ENCODE measurements around the gene NUDT12.

The NUDT12 gene

GRCh38 chr5:103571730-103572129 lies 9.1 kb upstream of the NUDT12 start:
- no peak overlapping the region for H3K4me3 ChIP-seq (ENCODE audit: low read length)
- no peak for TF ChIP-seq CTCF (conservative IDR thresholded peaks at IDR 0.05; ENCODE audit: low read depth, low read length)
- no peak for DNase-seq (ENCODE audit: low read depth)

- no peak overlapping the region for H3K4me3 ChIP-seq (ENCODE audit: low read length)
- DNase-seq (ENCODE audit: low read depth) = peak; percentile 52
- TF ChIP-seq CTCF (conservative IDR thresholded peaks at IDR 0.05; ENCODE audit: low read depth, low read length) = no peak
Measured at GRCh38 chr5:103569313-103570060, 6.9 kb upstream of the NUDT12 start.

- TF ChIP-seq CTCF (conservative IDR thresholded peaks at IDR 0.05; ENCODE audit: low read depth, low read length) = no peak
- no peak overlapping the region for H3K4me3 ChIP-seq (ENCODE audit: low read length)
Measured at GRCh38 chr5:103565719-103566118, 3.1 kb upstream of the NUDT12 start.

GRCh38 chr5:103561685-103562452 lies 720 bp downstream of the NUDT12 start:
- no peak for DNase-seq (ENCODE audit: low read depth)
- peak overlapping the region; percentile 93 for H3K4me3 ChIP-seq (ENCODE audit: low read length)
- TF ChIP-seq CTCF (conservative IDR thresholded peaks at IDR 0.05; ENCODE audit: low read depth, low read length) = no peak

More at GRCh38 chr5:103565719-103566118, 3.1 kb upstream of the NUDT12 start:
- DNase-seq (ENCODE audit: low read depth) = no peak

- DNase-seq (ENCODE audit: low read depth) = no peak
- H3K4me3 ChIP-seq (ENCODE audit: low read length) = no peak overlapping the region
- no peak for TF ChIP-seq CTCF (conservative IDR thresholded peaks at IDR 0.05; ENCODE audit: low read depth, low read length)
Measured at GRCh38 chr5:103560826-103561225, 1.8 kb downstream of the NUDT12 start.

GRCh38 chr5:103546858-103547257 lies 15.7 kb downstream of the NUDT12 start:
- DNase-seq (ENCODE audit: low read depth) = no peak
- H3K4me3 ChIP-seq (ENCODE audit: low read length) = no peak overlapping the region
- no peak for TF ChIP-seq CTCF (conservative IDR thresholded peaks at IDR 0.05; ENCODE audit: low read depth, low read length)
